Upper lobe of left lung (tissue), 6 donors: ENCODE data around the gene TNNT2. TPM values are rescaled to one million over a fixed set of nuclear protein-coding genes. Genes with fewer than 3 reads are reported as not detected.
A peak's percentile ranks its signal among the peaks of the same experiment; 100 is the strongest.

ENCODE experiments used
- ATAC-seq, 2 donors: fragments of 200-7000 bp; cut with Tn5 transposase; one replicate each; pipeline ENCODE4 v1.9.1; 2022; ENCODE audit warnings: mild to moderate bottlenecking in 2 of 2, moderate library complexity in 2 of 2; ENCODE audit not compliant: low FRiP score in 2 of 2
- DNase-seq, 2 donors: peaks; one replicate each; pipeline ENCODE4 v3.0.0-alpha.2; 2019 to 2020
- H3K27ac ChIP-seq, 4 donors: fragments of 200-600 bp; sonication (generic); one replicate each; pipeline ENCODE4 v1.5.1; 2016 to 2019
- H3K27me3 ChIP-seq, 4 donors: fragments of 200-600 bp; sonication (generic); one replicate each; pipeline ENCODE4 v1.5.1; 2017 to 2019
- H3K36me3 ChIP-seq, 4 donors: fragments of 200-600 bp; sonication (generic); one replicate each; pipeline ENCODE4 v1.5.1; 2016 to 2019
- H3K4me1 ChIP-seq, 4 donors: fragments of 200-600 bp; sonication (generic); one replicate each; pipeline ENCODE4 v1.5.1; 2018 to 2019
- H3K4me3 ChIP-seq, 4 donors: fragments of 200-600 bp; sonication (generic); one replicate each; pipeline ENCODE4 v1.5.1; 2017 to 2019; ENCODE audit warnings: mild to moderate bottlenecking in 2 of 4, moderate library complexity in 1 of 4
- H3K9me3 ChIP-seq, 4 donors: fragments of 200-600 bp; sonication (generic); one replicate each; pipeline ENCODE4 v1.5.1; 2018 to 2019
- CTCF ChIP-seq, 6 experiments: fragments of 450-650 bp in 4 of 6; fragments of 200-600 bp in 2 of 6; sonication (generic) in 2 of 6; IDR thresholded peaks; one replicate each; pipeline ENCODE4 v1.5.1; 2016 to 2019; ENCODE audit warnings: antibody characterized with exemption in 6 of 6
- EP300 ChIP-seq, 4 donors: sonication (generic); formaldehyde crosslinking; IDR thresholded peaks; one replicate each; pipeline ENCODE4 v1.5.1; 2017; ENCODE audit warnings: antibody characterized with exemption in 4 of 4, control low read depth in 2 of 4
- POLR2A ChIP-seq, 4 donors: fragments of 450-650 bp; IDR thresholded peaks; one replicate each; pipeline ENCODE4 v1.5.1; 2016 to 2017; ENCODE audit warnings: antibody characterized with exemption in 4 of 4, mild to moderate bottlenecking in 2 of 4
- POLR2AphosphoS5 ChIP-seq, 2 donors: sonication (generic); formaldehyde crosslinking; IDR thresholded peaks; one replicate each; pipeline ENCODE4 v1.5.1; 2017; ENCODE audit warnings: antibody characterized with exemption in 2 of 2
- WGBS, 2 donors: methylation state at CpG; one replicate each; pipeline ENCODE4 v1.1.5; 2017 to 2018; 5-methylcytosine and 5-hydroxymethylcytosine counted together
- total RNA-seq, 6 donors: library from RNA; depleted of rRNA in 4 of 6; stranded (reverse); fragments of >200 nt in 4 of 6; gene quantifications; one replicate each; pipeline versions ENCODE4 v1.1.0 to v1.2.1, GENCODE V29; 2016 to 2021
- donor health status: DM: no; HTN: no; CAD: no; lungs with moderate emphysema.
- donor health status: DM: no; HTN: yes; CAD: no; lungs with severe emphysema.

The TNNT2 gene
- total RNA-seq, 6 donors from 2014 or later, result 2.0 to 31.4 (median 6.4) TPM

- H3K36me3 ChIP-seq, result no peaks in the 10 kb centered on the region
- H3K4me3 ChIP-seq, result no peak overlapping the region
- WGBS, 2 donors, result 80% methylated on average over 2 to 3 of the region's 3 CpGs
- peak in 1 of 2 donors; percentile 8 for ATAC-seq
- TF ChIP-seq POLR2A (IDR thresholded peaks at IDR 0.05) (no peak), CTCF (IDR thresholded peaks at IDR 0.05) (no peak), EP300 (IDR thresholded peaks at IDR 0.05) (no peak), POLR2AphosphoS5 (IDR thresholded peaks at IDR 0.05) (no peak)
- H3K27ac ChIP-seq, result no peak overlapping the region
- H3K4me1 ChIP-seq, result peaks cover 0 to 3% (median 0%) of the 10 kb centered on the region in 4 donors
- no peak for DNase-seq
- no peaks in the 10 kb centered on the region for H3K9me3 ChIP-seq
- no peaks in the 10 kb centered on the region for H3K27me3 ChIP-seq
Observed at GRCh38 chr1:201335901-201336300, 41.6 kb downstream of the TNNT2 start.

- no peaks in the 10 kb centered on the region for H3K36me3 ChIP-seq
- no peaks in the 10 kb centered on the region for H3K27me3 ChIP-seq
- no peaks in the 10 kb centered on the region for H3K9me3 ChIP-seq
- ATAC-seq (no peak), DNase-seq (no peak)
- 88% methylated on average over 10 of the region's 10 CpGs for WGBS, 2 donors
- TF ChIP-seq POLR2AphosphoS5 (IDR thresholded peaks at IDR 0.05) (no peak), POLR2A (IDR thresholded peaks at IDR 0.05) (no peak), CTCF (IDR thresholded peaks at IDR 0.05) (no peak), EP300 (IDR thresholded peaks at IDR 0.05) (no peak)
- peaks cover 0 to 3% (median under 1%) of the 10 kb centered on the region in 4 donors for H3K4me1 ChIP-seq
- no peak overlapping the region for H3K4me3 ChIP-seq
- peak overlapping the region in 1 of 4 donors; percentile 54 for H3K27ac ChIP-seq
Observed at GRCh38 chr1:201335174-201335870, 42.2 kb downstream of the TNNT2 start.

GRCh38 chr1:201334325-201335173 lies 42.9 kb downstream of the TNNT2 start:
- H3K27ac ChIP-seq, result peak overlapping the region in 1 of 4 donors; percentile 54
- no peaks in the 10 kb centered on the region for H3K36me3 ChIP-seq
- H3K9me3 ChIP-seq, result no peaks in the 10 kb centered on the region
- ATAC-seq (no peak), DNase-seq (no peak)
- H3K27me3 ChIP-seq, result no peaks in the 10 kb centered on the region
- WGBS, 2 donors, result 65 to 66% methylated on average over 11 of the region's 11 CpGs
- H3K4me1 ChIP-seq, result peaks cover 3 to 6% (median 5%) of the 10 kb centered on the region in 4 donors
- no peak for TF ChIP-seq POLR2AphosphoS5 (IDR thresholded peaks at IDR 0.05)
- no peak for TF ChIP-seq CTCF (IDR thresholded peaks at IDR 0.05)
- peak in 1 of 4 donors; percentile 14 for TF ChIP-seq EP300 (IDR thresholded peaks at IDR 0.05)
- no peak overlapping the region for H3K4me3 ChIP-seq

GRCh38 chr1:201332616-201333335 lies 44.7 kb downstream of the TNNT2 start:
- no peak overlapping the region for H3K4me3 ChIP-seq
- ATAC-seq (no peak), DNase-seq (no peak)
- 93% methylated on average over 9 to 10 of the region's 10 CpGs for WGBS, 2 donors
- peaks cover 3 to 15% (median 8%) of the 10 kb centered on the region in 4 donors for H3K4me1 ChIP-seq
- H3K27ac ChIP-seq, result no peak overlapping the region
- TF ChIP-seq POLR2AphosphoS5 (IDR thresholded peaks at IDR 0.05) (no peak), CTCF (IDR thresholded peaks at IDR 0.05) (no peak), POLR2A (IDR thresholded peaks at IDR 0.05) (no peak), EP300 (IDR thresholded peaks at IDR 0.05) (no peak)
- H3K27me3 ChIP-seq, result no peaks in the 10 kb centered on the region
- no peaks in the 10 kb centered on the region for H3K36me3 ChIP-seq
- no peaks in the 10 kb centered on the region for H3K9me3 ChIP-seq
